Measurements from ENCODE around the gene CERS6.

The CERS6 gene

DNA sequence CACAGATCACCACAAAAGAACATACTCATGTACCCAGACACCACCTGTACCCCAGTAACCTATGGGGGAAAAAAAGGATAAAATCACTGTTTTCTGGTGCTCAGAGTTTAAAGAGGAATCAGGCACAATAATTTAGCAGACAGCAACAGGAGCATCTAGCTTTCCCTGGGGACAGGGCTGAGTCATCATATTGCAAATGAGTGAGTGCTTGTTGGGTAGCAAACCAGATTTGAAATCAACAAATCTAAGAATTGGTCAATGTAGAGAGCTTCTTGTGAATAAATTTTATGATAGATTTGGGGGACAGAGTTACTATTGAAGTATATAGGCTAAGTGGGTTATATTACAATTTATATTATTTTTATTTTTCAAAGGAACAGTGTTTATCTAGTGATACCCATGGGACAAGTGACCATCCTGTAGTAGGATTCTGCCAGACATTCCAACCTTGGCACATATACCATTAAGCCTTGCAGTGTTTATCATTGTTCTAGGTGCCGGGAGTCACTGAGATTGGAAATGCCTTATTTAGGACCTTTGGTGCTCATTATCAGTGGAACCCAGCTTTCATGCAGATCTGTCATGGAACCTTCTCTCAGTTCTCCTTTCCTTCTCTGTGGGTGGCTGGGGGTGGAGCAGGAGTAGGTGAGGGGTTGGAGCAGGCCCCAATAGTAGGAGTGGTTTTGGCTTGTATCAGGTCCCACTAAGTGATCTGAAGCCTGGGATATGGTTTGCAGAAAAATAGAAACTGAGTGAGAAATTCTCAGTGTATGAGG is 117.2 kb downstream of the CERS6 start:
- no peak overlapping the region for H3K4me3 ChIP-seq (ENCODE audit: control insufficient read depth, low read depth, low read length)
- TF ChIP-seq, protein P1, sequence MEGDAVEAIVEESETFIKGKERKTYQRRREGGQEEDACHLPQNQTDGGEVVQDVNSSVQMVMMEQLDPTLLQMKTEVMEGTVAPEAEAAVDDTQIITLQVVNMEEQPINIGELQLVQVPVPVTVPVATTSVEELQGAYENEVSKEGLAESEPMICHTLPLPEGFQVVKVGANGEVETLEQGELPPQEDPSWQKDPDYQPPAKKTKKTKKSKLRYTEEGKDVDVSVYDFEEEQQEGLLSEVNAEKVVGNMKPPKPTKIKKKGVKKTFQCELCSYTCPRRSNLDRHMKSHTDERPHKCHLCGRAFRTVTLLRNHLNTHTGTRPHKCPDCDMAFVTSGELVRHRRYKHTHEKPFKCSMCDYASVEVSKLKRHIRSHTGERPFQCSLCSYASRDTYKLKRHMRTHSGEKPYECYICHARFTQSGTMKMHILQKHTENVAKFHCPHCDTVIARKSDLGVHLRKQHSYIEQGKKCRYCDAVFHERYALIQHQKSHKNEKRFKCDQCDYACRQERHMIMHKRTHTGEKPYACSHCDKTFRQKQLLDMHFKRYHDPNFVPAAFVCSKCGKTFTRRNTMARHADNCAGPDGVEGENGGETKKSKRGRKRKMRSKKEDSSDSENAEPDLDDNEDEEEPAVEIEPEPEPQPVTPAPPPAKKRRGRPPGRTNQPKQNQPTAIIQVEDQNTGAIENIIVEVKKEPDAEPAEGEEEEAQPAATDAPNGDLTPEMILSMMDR (IDR thresholded peaks at IDR 0.05; ENCODE audit: control insufficient read depth, insufficient read depth, low read depth, low read length, missing control alignments): no peak
- no peak for DNase-seq (ENCODE audit: low read depth)

DNA sequence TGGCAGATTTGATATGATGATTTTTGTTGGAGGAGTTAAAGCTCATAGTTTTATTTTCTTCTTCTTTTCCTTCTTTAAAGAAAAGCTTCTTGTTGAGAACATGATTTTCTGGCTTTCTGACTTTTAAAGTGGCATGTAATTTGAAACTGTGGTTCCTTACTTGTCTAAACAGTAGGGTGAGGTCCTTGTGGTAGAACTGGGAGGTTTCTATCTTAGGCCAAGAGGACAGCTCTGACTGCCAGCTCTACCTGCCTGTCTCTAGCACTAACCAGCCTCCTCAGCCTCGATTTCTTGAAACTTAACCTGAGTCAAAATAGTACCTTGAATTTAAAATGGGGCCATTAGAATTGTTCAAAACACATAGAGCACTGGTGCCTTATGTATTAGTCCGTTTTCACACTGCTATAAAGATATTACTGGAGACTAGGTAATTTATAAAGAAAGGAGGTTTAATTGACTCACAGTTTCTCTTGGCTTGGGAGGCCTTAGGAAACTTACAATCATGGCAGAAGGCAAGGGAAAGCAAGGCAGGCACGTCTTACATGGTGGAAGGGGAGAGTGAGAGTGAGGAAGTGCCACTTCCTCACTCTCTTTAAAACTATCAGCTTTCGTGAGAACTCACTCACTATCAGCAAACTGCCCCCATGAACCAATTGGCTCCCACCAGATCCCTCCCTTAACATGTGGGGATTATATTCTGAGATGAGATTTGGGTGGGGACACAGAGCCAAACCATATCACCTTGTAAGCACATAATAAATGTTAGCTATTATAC is 119.0 kb downstream of the CERS6 start:
- no peak overlapping the region for H3K4me3 ChIP-seq (ENCODE audit: control insufficient read depth, low read depth, low read length)
- TF ChIP-seq, protein P1 (IDR thresholded peaks at IDR 0.05; ENCODE audit: control insufficient read depth, insufficient read depth, low read depth, low read length, missing control alignments): no peak
- DNase-seq (ENCODE audit: low read depth): no peak

DNA sequence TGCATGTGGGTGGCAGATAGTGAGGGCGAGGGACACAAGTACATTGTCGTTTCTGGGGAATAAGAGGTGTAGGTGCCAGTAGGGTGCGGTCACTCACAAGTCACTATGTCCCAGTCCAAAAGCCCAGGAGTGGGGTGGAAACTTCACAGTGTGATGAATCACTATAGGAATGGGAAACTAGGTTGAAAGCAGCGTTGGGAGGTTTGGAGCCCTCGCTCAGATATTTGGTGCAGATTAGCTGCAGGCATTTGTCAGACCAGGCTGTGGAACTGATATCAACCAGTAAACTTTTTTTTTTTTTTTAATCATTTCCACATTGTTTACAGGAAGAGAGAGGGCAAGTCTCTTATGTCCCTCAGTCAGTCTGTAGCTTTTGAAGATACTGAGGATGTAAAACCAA is 121.8 kb downstream of the CERS6 start:
- TF ChIP-seq, protein P1 (IDR thresholded peaks at IDR 0.05; ENCODE audit: control insufficient read depth, insufficient read depth, low read depth, low read length, missing control alignments): no peak
- peak; percentile 23 for DNase-seq (ENCODE audit: low read depth)
- H3K4me3 ChIP-seq (ENCODE audit: control insufficient read depth, low read depth, low read length): no peak overlapping the region

DNA sequence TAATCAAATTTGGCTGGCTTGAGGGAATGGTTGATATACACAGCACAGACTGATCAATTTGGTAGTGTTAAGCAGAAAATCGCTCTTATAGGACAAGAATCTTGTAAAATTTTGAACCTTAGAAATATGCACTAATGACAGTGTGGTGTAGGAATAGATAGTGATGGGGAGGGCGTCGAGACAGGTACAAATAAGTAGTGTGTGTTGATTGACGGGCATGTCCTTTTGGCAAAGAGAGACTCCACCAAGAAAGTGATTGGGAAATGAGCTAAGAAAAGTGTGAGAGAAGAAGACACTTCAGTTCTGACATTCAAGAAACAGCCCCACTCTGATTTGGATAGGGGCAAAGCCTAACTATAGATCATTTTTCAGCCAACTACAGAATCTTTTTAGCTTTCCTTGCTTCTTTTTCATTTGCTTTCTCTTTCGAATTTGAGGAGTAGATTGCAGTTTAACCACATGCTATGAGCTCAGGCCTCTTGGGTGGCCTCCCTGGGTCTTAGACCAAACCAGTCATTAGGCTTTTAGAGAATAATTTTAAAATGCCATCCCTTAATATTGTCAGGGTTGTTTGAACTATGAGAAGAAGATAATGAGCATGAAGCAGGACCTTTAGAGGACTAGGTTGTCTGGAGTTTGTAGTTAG is 127.1 kb downstream of the CERS6 start:
- DNase-seq (ENCODE audit: low read depth): no peak
- H3K4me3 ChIP-seq (ENCODE audit: control insufficient read depth, low read depth, low read length): no peak overlapping the region
- TF ChIP-seq, protein P1 (IDR thresholded peaks at IDR 0.05; ENCODE audit: control insufficient read depth, insufficient read depth, low read depth, low read length, missing control alignments): no peak

DNA sequence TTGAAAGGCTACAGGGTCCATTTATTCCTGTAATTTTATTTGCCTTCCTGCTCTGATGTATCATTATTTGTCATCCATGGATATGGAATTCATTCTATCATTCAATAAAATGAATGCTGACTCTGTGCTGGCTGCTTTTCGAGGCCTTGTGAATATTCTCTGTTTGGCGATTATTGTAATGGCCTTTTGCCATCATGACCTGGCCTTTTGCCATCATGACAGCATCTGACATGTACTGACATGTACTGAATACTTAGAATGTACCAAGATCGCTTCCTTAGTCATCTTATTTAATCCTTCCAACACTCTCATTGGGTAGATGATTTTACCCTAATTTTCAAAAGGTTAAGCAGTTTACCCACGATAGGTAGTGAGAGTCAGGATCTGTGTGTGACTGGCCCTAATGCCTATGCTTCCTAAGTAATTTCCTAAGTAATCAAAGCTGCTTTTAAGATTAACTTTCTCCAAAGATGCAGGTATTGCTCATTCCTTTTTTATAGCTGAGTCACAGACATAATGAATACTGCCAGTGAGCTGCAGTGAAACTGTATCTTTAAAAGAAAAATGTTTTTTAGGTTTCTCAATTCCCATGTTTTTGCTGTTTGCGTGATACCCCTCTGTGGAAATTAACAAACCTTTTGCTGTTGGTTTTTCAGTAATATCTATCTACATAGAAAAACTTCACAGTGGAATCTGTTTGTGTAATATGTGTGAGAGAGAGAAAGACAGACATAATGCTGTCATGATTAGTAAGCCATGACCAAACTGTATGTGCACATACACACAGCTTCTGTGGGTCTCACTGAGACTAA is 127.8 kb downstream of the CERS6 start:
- peak; percentile 59 for DNase-seq (ENCODE audit: low read depth)
- TF ChIP-seq, protein P1 (IDR thresholded peaks at IDR 0.05; ENCODE audit: control insufficient read depth, insufficient read depth, low read depth, low read length, missing control alignments): no peak
- H3K4me3 ChIP-seq (ENCODE audit: control insufficient read depth, low read depth, low read length): no peak overlapping the region

DNA sequence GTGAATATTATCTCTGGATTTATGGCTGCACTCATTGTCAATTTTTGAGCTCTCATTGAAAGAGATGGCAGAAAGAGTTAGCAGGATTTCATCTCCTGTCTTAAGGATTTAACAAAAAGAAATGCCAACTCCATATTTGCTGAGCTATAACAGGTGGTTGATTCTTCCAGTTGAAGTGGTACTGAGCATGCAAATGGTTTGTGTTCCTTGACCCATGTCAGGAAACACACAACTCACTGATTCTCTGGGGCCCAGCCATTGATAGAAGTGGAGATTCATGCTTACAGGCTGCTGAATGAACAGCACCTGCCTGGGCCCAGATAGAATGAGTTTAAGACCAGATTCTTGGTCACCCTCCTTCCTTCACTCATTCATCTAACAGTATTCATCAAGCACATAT is 128.8 kb downstream of the CERS6 start:
- TF ChIP-seq, protein P1 (IDR thresholded peaks at IDR 0.05; ENCODE audit: control insufficient read depth, insufficient read depth, low read depth, low read length, missing control alignments): no peak
- no peak overlapping the region for H3K4me3 ChIP-seq (ENCODE audit: control insufficient read depth, low read depth, low read length)
- DNase-seq (ENCODE audit: low read depth): no peak
